TTC549 (cell line): ENCODE data around the gene TMEM132D.

ENCODE experiments used
- FAIRE-seq: peaks from 2 replicates; lab custom pipeline; 2012; peaks lifted over from hg19 to GRCh38; lab: Jason Lieb, UNC

The TMEM132D gene

DNA sequence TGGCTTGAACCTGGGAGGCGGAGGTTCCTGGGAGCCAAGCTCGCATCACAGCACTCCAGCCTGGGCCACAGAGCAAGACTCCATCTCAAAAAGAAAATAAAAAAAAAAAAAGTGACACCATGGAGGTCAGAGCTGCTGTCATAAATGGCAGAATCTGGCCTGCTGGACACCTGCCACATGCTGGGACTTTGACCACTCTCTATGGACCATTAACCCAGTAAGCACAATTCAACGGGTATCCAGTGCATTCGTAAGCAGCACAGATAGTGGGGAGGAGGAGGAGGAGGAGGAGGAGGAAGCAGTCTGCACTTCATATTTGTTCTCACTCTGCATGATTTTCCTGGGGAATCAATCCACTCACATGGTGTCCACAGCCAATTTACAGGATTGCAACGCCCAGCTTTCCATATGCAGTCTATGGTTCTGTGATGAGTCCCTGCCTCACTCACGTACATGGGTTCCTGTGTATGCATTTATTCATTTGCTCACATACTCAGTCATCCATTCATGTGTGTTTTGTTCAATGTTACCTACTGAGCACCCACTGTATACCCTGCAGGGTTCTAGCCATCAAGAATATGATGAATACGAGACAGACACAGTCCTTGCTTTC lies 723.8 kb downstream of the TMEM132D start:
- FAIRE-seq = no peak

DNA sequence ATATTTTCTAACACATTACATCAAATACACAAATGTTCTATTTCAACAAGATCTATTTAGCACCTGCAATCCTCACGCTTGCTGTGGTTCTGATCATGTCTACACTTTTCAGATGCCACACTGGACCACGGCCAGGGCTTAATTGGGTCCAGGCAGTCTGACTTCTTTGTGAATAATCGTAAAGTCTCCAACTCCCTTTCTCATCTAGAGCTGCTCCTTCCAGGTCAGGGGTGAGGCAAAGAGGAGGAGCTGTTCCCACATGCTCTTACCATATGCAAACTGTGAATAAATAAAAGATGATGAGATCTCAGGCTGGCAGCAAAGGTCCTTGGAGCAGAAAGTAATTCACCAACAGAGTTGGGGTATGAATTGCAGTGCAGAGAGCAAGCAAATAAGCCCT lies 733.9 kb downstream of the TMEM132D start:
- FAIRE-seq = no peak

DNA sequence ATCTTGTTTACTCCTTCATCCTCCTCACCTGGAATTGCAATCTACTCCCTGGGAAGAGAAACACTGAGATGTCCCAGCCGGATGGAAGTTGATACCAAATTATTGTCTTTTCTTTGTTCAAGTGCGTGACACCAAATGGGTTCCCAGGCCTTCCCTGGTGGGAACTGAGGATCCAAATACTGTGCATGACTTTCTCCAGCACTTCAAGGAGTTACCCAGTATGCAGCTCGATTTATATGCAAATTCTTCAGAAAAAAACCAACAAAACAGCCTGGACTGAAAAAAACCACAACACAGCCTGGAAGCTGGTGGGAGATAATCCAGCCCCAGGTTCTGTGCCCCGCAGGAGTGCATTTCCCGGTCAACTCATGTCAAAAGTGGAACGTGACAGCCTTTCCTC lies 740.0 kb downstream of the TMEM132D start:
- FAIRE-seq = no peak

DNA sequence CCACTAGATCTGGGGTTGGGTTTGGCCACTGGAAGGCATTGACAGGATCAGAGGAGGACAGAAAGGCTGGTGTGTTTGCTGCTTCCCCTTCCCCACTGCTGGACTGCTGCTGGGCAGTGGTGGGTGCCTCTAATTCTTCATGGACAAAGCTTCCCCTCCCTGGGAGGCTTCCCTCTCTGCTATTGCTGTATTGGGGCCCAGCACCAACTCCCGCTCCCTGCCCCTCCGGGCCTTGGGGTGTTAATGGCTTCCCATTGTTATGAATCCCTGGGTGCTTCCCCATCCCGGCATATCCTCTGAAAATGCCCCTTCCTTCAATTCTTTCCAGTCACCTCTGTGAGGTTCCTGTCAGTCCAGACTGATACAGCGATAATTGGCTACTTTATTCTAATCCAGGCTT lies 740.4 kb downstream of the TMEM132D start:
- FAIRE-seq = no peak

DNA sequence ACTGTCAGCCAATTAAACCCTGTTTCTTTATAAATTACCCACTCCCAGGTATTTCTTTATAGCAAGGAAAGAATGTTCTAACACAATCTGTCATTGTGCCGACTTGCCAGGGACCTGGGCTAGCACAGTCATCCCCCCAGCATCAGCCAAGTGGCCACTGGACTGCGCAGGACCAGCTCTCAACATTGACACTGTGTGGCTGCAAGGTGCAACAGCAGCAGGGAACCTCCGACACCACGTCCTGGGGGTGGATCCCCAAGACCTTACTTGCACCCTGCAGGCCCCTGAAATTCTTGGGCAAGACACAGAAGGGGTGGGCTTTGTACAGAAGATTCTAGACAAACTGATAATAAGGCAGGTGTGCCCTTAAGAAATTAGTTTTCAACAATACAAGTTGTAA lies 741.0 kb downstream of the TMEM132D start:
- FAIRE-seq = no peak

DNA sequence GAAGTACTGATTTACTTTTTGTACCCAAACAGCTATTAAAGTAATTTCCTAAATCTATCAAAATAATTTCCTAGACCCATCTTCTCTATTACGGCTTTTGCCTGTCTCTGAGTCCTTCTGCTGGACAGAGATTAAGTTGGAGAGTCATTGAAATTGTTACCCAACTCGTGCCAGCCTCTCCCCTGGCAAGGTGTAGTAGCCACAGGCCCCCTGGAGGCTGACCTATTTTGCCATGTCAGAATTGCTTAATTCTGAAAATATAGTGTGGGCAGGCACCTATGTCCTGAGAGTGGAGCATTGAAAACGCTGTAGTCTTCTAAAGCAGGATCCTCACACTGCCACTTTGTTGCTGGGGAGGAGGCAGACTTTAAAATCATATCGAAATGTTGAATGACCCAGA lies 742.3 kb downstream of the TMEM132D start:
- no peak for FAIRE-seq

DNA sequence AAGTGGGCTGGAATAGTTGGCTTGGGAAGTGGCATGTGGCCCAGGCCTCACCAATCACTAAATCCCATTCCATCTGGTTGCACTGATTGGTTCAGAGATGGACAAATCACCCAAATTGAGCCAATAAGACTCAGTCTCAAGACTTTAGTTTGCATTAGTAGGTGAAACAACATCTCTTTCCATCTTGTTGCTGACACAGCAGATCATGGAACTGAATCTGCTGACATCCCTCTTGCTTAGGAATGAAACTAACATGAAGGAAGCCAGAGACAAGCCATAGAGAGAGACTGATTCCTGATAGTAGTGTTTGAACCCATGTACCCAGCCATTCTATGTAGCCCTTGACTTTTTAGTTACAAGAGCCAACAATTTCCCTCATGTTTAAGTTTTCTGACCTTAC lies 743.5 kb downstream of the TMEM132D start:
- FAIRE-seq = no peak

DNA sequence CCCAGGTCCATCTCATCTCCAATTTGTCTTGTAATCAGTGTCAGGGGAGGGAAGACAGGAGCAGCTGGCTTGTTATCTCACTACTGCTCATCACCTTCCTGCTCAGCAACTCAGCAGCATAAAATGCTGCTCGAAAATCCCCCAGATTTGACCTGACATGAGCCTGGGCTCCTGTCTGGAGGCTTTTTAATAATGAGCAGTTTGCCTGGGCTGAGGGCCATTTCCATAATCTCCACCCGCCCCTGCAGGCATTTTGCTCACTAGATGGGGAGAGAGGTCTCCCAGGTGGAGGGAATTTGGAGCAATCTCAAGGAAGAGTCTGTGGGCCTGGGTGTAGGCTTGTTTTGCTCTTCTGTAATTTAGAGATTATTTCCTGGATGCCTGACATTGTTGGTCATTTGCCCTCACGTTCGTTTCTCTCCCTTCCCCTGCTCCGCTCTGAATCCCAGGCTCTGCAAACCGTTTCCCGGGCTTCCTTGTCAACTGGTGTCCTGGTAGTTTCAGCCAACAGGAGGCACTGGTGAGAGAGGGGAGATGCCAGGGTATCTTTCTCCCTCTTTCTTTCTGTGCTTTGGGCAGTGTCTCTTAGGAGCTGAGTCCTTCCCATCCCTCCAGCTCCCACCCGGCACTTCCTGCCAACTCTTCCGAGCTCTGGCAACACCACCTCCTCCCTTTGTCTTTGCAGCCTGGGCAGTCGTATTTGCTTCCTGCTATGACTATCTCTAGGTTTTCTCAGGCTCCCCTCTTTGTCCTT lies 751.3 kb downstream of the TMEM132D start:
- no peak for FAIRE-seq

DNA sequence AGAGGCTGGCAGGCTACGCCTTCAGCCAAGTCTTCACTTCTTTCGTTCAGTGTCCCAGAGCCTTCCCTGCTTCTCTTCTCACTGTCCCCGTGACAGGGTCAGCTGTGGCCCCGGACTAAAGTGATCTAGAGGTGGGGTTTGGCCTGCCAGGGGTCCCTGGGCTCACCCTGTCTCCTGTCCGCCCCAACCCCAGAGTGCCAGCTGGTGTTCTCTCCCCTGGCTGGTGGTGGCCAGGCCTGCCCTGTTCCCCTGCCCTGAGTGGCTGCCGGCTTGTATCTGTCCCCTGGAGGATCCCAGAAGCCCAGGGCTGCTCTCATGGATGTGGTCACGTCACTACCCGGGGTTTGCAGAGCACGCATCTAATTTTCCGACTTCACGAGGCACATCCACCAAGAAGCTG lies 753.1 kb downstream of the TMEM132D start:
- no peak for FAIRE-seq

DNA sequence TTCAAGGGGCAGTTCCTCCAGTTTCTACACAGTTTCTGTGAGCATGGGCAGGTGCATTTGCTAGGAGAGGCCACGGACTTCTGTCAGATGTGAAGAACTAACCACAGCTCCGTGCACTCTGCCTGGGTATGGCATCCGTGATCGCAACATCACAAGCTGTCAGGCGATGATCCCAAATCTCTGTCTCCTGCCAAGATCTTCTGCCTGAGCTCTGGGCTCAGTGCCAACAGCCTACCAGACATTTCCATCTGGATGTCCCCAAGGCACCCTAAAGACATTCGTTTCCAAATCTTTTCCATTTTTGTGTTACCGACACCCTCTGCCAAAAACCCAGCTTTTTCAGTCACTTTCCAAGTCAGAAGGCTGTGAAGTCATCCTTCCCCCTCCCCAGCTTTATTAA lies 758.4 kb downstream of the TMEM132D start:
- FAIRE-seq = no peak

DNA sequence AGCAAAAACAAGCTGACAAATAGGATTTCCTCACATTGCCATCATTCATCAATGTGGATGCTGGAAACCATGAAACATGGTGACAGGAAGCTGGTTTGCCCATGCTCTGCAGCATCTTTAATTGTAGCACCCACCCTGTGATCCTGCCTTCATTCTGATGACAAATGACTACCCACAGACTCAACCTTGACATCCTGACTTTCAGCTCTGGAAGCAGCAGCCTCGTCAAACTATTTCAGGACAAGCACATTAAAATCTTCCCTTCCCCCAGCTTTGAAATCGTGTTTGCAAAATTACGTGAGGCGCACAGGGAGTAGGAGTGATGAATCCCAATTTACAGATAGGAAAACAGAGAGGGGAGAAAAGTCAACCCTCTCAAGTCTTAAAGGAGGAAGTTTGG lies 765.0 kb downstream of the TMEM132D start:
- FAIRE-seq = no peak

DNA sequence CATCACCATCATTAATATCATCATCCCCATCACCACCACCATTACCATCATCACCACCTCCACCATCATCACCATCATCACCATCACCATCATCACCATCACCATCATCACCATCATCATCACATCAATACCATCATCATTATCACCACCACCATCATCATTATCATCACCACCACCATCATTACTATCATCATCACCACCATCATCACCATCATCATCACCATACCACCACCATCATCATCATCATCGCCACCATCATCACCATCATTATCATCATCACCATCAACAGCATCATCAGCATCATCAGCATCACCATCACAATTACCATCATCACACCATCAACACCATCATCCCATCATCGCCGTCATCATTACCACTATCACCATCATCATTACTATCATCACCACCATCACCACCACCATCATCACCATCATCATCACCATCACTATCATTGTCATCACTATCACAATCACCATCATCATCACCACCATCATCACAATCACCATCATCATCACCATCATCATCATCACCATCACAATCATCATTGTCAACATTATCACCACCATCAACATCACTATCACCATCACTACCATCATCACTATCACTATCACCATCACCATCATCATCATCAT lies 767.0 kb downstream of the TMEM132D start:
- no peak for FAIRE-seq

DNA sequence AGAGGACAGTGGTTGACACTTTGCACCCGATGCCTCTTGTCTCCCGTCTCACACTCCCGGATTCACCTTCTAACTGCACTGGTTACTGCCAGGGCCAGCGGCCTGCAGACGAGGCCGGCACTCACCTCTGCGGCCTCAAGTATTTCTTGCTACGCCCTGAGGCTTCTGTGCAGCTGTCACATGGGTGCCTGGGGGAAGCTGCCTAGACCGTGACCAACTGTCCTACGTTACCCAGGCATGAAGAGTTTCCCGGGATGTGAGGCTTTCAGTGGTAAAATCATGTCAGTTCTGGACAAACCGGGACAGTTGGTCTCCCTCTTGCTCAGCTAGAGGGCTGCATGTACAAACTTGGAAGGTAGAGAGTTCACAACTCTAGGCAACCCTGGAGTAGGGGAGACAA lies 776.1 kb downstream of the TMEM132D start:
- no peak for FAIRE-seq

DNA sequence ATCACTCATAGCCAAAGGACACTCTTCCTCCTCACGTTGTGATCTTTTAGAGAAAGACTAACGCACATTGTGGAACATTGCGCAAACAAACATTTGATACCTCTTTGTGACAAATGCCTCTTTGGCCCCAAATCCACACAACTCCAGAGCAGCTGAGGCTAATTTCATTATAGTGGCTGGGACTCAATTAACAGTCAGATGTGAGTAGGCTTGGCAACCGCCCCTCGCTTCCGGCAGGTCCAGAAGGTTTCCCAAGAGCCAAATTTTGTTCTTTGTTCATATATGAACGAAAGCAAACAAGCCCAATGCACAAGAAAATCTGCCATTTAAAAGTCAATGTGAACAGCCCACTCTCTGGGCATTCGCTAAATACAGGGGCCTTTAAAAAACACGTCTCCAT lies 776.6 kb downstream of the TMEM132D start:
- FAIRE-seq = no peak

DNA sequence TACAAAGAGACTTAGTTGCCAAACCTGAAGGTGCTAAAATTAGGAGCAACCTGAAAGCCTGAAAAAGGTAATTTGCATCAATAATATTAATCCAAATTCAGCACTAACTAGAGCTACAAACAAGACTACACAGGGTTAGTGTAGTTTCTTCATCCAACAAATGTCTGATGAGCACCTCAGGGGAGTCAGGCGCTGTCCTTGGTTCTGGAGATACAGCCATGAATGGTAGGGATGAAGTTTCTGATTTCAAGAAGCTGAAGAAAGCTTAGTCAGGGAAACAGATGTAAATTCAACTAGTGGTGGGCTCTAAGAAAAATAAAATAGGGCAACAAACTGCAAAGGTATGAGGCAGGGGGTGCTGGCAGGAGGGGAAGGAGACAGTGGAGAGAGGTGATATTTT lies 784.3 kb downstream of the TMEM132D start:
- no peak for FAIRE-seq

DNA sequence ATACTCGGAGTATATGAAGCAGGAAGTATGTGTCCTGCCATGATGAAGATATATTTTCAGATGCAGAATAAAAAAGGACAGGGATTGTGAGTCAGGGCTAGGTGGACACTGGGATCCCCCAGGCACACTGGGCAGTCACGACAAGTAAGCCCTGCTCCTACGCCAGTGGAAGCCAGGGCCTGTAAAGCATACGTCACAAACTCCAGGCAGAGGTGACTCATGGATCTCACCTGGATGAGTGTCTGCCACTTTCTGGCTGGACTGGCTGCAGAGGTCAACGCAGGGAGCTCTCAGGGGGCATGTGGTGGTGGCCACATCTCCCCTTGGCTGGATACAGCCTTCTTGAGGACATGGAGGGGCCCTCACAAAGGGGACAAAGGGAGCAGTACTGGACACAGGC lies 788.3 kb downstream of the TMEM132D start:
- FAIRE-seq = no peak

DNA sequence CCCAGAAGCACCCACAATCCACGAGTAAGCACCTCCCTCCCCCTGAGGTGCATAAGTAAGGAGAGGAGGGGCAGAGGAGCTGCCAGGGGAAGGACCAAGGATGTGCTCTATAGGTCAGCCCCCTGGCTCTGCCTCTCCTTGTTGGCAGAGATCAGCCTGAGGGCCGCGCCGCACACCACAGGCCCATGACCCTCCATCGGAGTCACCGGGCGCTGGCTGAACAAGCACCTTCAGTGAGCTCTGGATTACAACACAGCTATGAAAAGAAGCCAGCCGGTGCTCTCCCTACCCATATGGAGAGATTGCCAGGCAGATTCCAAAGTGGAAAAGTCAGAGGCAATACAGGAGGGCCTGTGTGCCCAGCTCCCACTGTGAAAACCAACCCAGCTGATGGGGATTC lies 793.2 kb downstream of the TMEM132D start:
- FAIRE-seq = no peak

DNA sequence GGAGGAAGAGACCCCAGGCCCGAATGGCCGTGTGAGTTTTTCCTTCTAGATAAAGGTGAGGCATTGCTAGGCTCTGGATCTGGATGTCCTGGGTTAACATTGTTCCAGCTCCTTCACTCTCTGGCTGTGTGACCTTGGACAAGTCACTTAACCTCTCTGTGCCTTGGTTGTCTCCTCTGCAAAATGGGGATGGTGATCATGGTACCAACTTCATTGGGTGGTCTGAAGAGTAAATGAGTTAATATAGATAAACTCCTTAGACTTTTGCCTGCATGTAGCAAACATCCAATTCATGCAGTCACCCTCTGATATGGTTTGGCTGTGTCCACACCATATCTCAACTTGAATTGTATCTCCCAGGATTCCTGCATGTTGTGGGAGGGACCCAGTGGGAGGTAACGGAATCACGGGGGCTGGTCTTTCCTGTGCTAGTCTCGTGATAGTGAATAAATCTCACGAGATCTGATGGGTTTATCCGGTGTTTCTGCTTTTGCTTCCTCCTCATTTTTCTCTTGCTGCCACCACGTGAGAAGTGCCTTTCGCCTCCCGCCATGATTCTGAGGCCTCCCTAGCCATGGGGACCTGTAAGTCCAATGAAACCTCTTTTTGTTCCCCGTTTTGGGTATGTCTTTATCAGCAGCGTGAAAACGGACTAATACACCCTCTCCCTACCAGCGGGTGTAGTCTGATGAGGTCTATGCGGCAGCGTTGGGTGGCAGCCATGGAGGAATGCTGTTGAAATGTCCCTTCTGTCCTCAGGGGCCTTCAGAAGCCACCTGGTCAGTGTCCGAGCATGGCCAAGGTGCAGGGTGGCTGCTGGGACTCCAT lies 794.4 kb downstream of the TMEM132D start:
- no peak for FAIRE-seq

DNA sequence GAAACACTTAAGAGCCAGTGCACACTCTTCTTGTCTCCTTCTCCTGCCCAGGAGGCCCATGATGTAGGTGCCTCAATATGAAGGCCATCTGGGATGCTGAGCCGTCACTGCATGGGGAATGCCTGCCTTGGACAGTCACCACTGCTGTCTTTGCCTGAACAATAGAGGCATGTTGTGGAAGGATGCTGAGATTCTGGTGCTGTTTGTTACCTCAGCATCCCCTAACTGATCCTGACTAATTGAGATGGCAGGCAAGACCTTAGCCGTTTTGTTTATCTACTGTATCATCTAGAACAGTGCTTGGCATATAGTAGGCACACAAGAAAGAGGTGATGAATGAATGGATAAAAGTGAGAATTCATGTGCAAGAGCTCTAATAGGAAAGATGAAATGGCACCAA lies 797.1 kb downstream of the TMEM132D start:
- no peak for FAIRE-seq

DNA sequence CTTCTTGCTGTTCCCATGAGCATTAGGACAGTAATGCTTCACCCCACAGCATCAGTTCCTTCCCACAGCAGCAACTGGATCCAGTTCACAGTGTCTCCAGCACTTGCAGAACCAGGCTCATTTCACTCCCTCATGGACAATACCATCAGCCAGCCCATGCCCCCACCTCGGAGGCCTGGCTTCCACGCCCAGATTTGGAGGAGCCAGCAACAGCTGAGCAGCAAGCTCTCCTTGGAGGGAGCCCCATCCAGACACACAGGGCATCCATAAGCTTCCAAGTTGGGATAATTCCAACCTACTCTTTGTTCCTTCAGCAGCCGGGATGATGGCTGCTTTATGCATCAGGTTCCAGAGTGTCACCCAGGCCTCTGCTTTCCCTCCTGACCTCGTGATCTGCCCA lies 800.6 kb downstream of the TMEM132D start:
- FAIRE-seq = no peak

DNA sequence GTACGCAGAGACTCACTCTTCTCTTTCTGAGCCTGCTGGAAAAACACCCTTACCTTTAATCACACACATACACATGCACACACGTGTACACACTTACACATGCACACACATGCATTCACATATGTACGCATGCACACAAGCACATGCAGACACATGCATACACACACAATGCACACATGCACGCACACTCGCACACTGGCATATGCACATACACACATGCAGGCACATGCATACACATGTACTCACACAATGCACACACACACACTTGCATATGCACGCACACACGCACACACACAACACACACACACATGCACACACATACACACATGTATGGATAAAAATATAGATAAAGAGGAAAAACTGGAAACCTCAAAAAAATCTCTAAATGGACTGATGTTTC lies 801.6 kb downstream of the TMEM132D start:
- FAIRE-seq = no peak

DNA sequence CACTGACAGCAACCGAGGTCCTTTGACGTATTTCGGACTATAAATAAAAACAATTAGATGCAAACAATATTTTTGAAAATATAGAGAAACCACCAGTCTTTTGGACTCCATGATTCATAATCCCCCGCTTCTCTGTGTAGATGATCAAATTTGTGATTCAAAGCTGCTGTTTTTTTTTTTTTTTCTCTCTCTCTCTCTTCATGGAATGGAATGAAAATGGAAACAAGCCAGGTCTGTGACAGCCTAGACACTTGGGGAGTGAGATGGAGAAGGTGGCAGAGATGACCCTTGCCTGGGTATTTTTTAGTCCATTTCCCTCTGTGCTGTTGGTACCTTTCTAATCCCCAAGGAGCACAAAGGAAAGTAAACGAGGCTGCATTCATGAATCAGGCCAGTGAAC lies 802.0 kb downstream of the TMEM132D start:
- FAIRE-seq = no peak

DNA sequence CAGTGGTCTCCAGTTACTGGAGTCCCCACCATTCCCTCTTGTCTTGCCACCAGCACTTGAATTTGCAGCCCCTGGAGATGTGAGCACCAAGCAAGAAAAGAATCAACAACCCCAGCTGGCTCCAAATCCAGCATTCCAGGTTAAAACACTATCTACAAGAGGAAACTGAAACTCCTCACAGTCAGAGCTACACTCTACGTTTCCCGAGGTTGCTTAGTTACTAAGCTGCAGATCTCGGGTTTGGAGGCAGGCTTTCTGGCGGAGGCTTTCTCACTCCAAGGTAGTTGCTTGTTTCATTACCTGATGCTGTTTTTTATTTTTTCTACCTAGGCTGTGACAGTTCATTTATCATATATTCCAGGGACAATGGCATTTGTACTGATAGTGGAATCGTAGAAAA lies 802.4 kb downstream of the TMEM132D start:
- FAIRE-seq = no peak
